Natural killer cell (primary cell): Measurements from ENCODE around the gene SF3A1. TPM values are rescaled to one million over a fixed set of nuclear protein-coding genes. Genes with fewer than 3 reads are reported as not detected.

Source experiments
- ATAC-seq, 3 donors: fragments of 150-1000 bp in 2 of 3; fragments of 200-7000 bp in 1 of 3; cut with Tn5 transposase; 1 replicate in 1 of 3; 2 replicates in 2 of 3; pipeline ENCODE4 v1.10.0; 2021; ENCODE audit warnings: mild to moderate bottlenecking in 2 of 3, moderate library complexity in 2 of 3
- DNase-seq, 2 donors: peaks; one replicate each; pipeline versions ENCODE4 v3.0.0 to v3.0.0-alpha.2; 2013 to 2021; ENCODE audit warnings: mixed read lengths in 1 of 2
- H3K27ac ChIP-seq: one replicate; pipeline ENCODE4 v1.5.1; 2013; ENCODE audit warnings: mild to moderate bottlenecking, low read length
- H3K27me3 ChIP-seq: one replicate; pipeline ENCODE4 v1.6.1; 2013; ENCODE audit warnings: low read length; ENCODE audit not compliant: control insufficient read depth, insufficient read depth
- H3K36me3 ChIP-seq: one replicate; pipeline ENCODE4 v1.6.1; 2013; ENCODE audit warnings: low read length; ENCODE audit not compliant: control insufficient read depth, insufficient read depth
- H3K4me1 ChIP-seq: one replicate; pipeline ENCODE4 v1.6.1; 2013; ENCODE audit warnings: low read length; ENCODE audit not compliant: control insufficient read depth, insufficient read depth
- H3K4me3 ChIP-seq: one replicate; pipeline ENCODE4 v1.5.1; 2013; ENCODE audit warnings: low read length
- H3K9me3 ChIP-seq: one replicate; pipeline ENCODE4 v1.6.1; 2013; ENCODE audit warnings: low read length; ENCODE audit not compliant: control insufficient read depth, insufficient read depth
- H3K27ac Mint-ChIP-seq, 2 donors: one replicate each; pipeline ENCODE4 v1.8.0; 2022; ENCODE audit warnings: mild to moderate bottlenecking in 2 of 2, mixed read lengths in 2 of 2, moderate library complexity in 1 of 2
- H3K27me3 Mint-ChIP-seq, 2 donors: one replicate each; pipeline ENCODE4 v1.8.0; 2022; ENCODE audit warnings: low read depth in 2 of 2, mixed read lengths in 2 of 2
- H3K36me3 Mint-ChIP-seq: one replicate; pipeline ENCODE4 v1.8.0; 2022; ENCODE audit warnings: mixed read lengths
- H3K4me1 Mint-ChIP-seq, 2 donors: one replicate each; pipeline ENCODE4 v1.8.0; 2022; ENCODE audit warnings: mixed read lengths in 2 of 2
- H3K4me3 Mint-ChIP-seq: one replicate; pipeline ENCODE4 v1.8.0; 2022; ENCODE audit warnings: mild to moderate bottlenecking, moderate library complexity, mixed read lengths
- H3K9me3 Mint-ChIP-seq, 2 donors: one replicate each; pipeline ENCODE4 v1.8.0; 2022; ENCODE audit warnings: mixed read lengths in 2 of 2
- WGBS: methylation state at CpG from one replicate; pipeline ENCODE4 v1.1.7; 2013; ENCODE audit warnings: missing lambda C conversion rate; ENCODE audit not compliant: insufficient coverage; 5-methylcytosine and 5-hydroxymethylcytosine counted together
- intact Hi-C: fragments of 100-400 bp; cut with micrococcal nuclease; formaldehyde crosslinking; loops from one replicate; pipeline ENCODE4 v1.14.2; 2022
- total RNA-seq, 4 donors: library from RNA; stranded (reverse); fragments of 120-200 nt in 1 of 4; gene quantifications; one replicate each; pipeline versions ENCODE4 v1.2.3 to v1.2.4, GENCODE V29; 2013 to 2022
- TF ChIP-seq, protein P1 (sequence below): fragments of 200-600 bp; IDR thresholded peaks from one replicate; pipeline ENCODE4 v1.8.0; 2022; ENCODE audit warnings: antibody characterized with exemption

Gene SF3A1
- total RNA-seq, 3 donors from 2014 or later (not counting 1 experiment from before 2014, with no cell fraction given), result 309 to 340 (median 319) TPM

DNA sequence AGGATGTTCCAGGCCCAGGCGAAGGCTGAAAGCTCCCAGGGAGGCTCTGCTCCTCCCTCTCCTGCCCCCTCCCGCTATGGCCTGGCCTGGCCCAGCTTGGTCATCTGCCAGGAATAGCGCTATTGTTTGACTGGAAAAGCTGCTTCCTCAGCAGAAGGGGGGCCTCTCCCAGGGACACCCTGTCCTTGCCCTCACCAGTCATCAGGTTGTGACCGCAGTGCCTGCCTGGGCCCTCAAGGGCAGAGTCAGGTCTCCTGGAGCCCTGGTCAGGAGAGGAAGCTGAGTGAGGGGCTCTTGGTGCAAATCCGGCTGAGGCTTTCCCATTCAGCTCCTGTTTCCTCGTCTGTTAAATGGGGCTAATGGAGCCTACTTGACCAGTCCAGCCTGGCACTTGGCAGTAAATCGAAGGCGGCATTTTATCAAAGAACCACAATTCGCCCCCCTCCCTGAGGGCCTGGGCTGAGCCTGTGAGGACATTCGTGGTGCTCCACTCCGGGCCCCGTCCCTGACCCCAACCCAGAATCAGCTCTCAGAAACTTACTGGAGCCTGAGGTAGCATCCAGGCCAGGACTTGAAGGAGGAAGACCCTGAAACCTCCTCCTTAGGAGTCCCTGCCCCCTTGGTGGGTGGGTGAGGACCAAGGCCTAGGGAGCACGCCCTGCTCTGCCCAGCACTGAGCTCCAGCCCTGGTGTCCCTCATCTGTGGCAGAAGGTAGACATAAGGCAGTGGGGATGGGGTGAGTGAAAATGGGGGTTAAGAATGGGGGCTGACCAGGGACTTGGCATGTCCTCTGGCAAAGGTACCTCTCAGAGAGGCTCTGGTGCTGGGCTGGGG is 65.4 kb downstream of the SF3A1 start:
- intact Hi-C loops, result no loop called here
- H3K27ac ChIP-seq, result no peak overlapping the region
- WGBS, result 94% methylated on average over 13 of the region's 13 CpGs
- H3K36me3 ChIP-seq, result peaks cover 40% of the 10 kb centered on the region
- no peaks in the 10 kb centered on the region for H3K27me3 ChIP-seq
- H3K9me3 ChIP-seq, result no peaks in the 10 kb centered on the region
- TF ChIP-seq, protein P1, sequence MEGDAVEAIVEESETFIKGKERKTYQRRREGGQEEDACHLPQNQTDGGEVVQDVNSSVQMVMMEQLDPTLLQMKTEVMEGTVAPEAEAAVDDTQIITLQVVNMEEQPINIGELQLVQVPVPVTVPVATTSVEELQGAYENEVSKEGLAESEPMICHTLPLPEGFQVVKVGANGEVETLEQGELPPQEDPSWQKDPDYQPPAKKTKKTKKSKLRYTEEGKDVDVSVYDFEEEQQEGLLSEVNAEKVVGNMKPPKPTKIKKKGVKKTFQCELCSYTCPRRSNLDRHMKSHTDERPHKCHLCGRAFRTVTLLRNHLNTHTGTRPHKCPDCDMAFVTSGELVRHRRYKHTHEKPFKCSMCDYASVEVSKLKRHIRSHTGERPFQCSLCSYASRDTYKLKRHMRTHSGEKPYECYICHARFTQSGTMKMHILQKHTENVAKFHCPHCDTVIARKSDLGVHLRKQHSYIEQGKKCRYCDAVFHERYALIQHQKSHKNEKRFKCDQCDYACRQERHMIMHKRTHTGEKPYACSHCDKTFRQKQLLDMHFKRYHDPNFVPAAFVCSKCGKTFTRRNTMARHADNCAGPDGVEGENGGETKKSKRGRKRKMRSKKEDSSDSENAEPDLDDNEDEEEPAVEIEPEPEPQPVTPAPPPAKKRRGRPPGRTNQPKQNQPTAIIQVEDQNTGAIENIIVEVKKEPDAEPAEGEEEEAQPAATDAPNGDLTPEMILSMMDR, result no peak
- Mint-ChIP-seq H3K4me3 (no peak overlapping the region), H3K36me3 (no peaks in the 10 kb centered on the region), H3K27me3 (no peaks in the 10 kb centered on the region), H3K4me1 (peaks cover 19 to 39% of the 10 kb centered on the region in 2 donors), H3K9me3 (no peaks in the 10 kb centered on the region), H3K27ac (peak overlapping the region; percentile 68 to 86)
- H3K4me1 ChIP-seq, result peaks cover 41% of the 10 kb centered on the region
- H3K4me3 ChIP-seq, result no peak overlapping the region
- DNase-seq, result no peak
- ATAC-seq, result no peak

DNA sequence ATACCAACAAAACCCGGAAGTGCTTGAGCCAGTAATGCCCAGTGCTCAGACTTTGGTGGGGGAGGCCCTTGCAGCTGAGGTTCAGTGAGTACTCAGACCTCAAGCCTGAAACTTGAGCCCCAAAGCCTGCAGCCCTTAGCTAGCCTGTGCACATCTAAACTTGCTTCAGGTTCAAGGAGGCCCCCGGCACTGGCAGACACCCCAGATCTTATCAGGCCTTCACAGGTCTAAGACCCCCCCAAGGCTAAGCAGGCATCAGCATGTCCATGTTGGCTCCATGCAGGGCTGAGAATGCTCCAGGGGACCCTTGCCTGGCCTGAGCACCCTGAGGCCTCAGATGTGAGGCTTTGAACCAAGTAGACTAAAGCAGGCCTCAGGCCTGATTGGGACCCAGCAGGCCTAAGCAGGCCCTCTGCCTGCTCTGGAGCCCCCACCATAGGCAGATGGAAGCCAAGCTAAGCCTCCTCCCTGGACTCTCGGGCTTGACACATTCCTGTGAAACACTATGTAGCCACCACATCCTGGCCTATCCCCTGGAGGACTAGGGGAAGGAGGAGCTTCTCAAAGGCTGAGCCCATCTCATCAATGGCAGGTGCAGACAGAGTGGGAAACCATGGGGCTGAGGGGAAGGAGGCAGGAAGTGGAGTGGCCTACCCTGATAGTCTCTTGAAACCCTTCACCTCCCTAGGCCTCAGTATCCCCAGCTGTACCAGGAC is 66.2 kb downstream of the SF3A1 start:
- intact Hi-C loops, result no loop called here
- peak overlapping the region; percentile 86 to 88 for H3K27ac Mint-ChIP-seq
- Histone ChIP-seq H3K4me1 (peaks cover 43% of the 10 kb centered on the region), H3K36me3 (peaks cover 33% of the 10 kb centered on the region), H3K27me3 (no peaks in the 10 kb centered on the region), H3K9me3 (no peaks in the 10 kb centered on the region), H3K27ac (peak overlapping the region; percentile 66), H3K4me3 (no peak overlapping the region)
- TF ChIP-seq, protein P1, result no peak
- H3K27me3 Mint-ChIP-seq, result no peaks in the 10 kb centered on the region
- no peaks in the 10 kb centered on the region for H3K9me3 Mint-ChIP-seq
- H3K36me3 Mint-ChIP-seq, result no peaks in the 10 kb centered on the region
- DNase-seq (peak in 1 of 2 donors; percentile 40), ATAC-seq (no peak)
- H3K4me3 Mint-ChIP-seq, result peak overlapping the region; percentile 92
- 45% methylated on average over 3 of the region's 3 CpGs for WGBS
- H3K4me1 Mint-ChIP-seq, result peaks cover 19 to 39% of the 10 kb centered on the region in 2 donors

DNA sequence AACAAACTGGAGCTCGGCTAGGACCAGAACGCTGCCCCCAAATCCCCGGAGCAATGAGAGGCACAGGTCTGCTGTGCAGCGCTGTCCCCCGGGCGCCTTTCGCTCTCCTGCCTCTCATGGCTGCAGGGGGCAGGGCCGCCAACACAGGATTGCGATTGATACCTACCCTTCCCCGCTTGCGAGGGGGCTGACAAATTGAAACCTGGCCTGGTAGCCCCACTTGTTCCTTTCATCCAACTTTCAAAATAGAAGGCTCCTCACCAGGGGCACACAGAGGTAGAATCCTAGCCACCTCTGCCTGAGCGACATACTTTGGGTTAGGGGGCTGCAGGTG is 66.7 kb downstream of the SF3A1 start:
- Mint-ChIP-seq H3K36me3 (no peaks in the 10 kb centered on the region), H3K27ac (peak overlapping the region; percentile 86 to 88), H3K27me3 (no peaks in the 10 kb centered on the region), H3K4me3 (peak overlapping the region; percentile 92), H3K4me1 (peaks cover 19 to 39% of the 10 kb centered on the region in 2 donors), H3K9me3 (no peaks in the 10 kb centered on the region)
- Histone ChIP-seq H3K9me3 (no peaks in the 10 kb centered on the region), H3K4me1 (peaks cover 43% of the 10 kb centered on the region), H3K27ac (peak overlapping the region; percentile 66), H3K36me3 (peaks cover 29% of the 10 kb centered on the region), H3K27me3 (no peaks in the 10 kb centered on the region), H3K4me3 (peak overlapping the region; percentile 68)
- TF ChIP-seq, protein P1, result no peak
- intact Hi-C loops, result loop anchor here (2.0 to 5.0 kb wide), 2 partner anchors 37 to 43 kb away; partner anchors contain the start of genes LIF and TBC1D10A
- ATAC-seq (peak; percentile 27 to 38 (median 30)), DNase-seq (no peak)
- 13% methylated on average over 12 of the region's 12 CpGs for WGBS
